ENCODE results near the gene WIF1. TPM values are rescaled to one million over a fixed set of nuclear protein-coding genes. Genes with fewer than 3 reads are reported as not detected.

The WIF1 gene
- total RNA-seq, 1 donor, result not detected

DNA sequence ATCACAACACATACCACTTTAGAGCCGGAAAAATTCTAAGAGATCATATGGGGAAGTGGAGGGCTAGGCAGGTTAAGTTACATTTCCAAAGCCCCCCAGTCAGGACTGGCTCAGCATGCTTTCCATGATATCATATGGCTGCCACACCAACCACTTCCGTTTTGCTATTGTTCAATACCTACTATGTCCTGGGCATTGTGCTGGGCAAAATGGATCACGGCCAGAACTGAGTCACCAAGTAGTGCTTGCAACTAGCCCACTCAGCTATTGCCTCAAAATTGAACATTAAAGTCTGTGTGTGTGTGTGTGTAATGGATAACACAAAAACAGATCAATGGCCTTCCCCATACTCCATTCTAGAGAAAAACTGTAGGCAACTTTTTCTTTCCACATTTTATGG lies 22.7 kb downstream of the WIF1 start:
- Histone ChIP-seq H3K4me1 (ENCODE audit: insufficient read depth, low read length) (no peaks in the 10 kb centered on the region), H3K4me3 (ENCODE audit: insufficient read depth, low read length) (no peak overlapping the region), H3K27me3 (ENCODE audit: insufficient read depth, low read length) (peaks cover 12% of the 10 kb centered on the region), H3K79me2 (ENCODE audit: insufficient read depth, low read length) (no peaks in the 10 kb centered on the region), H2AFZ (ENCODE audit: low read length) (no peak overlapping the region), H3K9me3 (ENCODE audit: low read depth, low read length) (no peaks in the 10 kb centered on the region), H3K36me3 (ENCODE audit: insufficient read depth, low read length) (no peaks in the 10 kb centered on the region), H3K27ac (ENCODE audit: low read depth, low read length) (no peak overlapping the region), H4K20me1 (ENCODE audit: insufficient read depth, low read length) (no peaks in the 10 kb centered on the region), H3K4me2 (ENCODE audit: insufficient read depth, low read length) (no peak overlapping the region)
- TF ChIP-seq, protein P1, sequence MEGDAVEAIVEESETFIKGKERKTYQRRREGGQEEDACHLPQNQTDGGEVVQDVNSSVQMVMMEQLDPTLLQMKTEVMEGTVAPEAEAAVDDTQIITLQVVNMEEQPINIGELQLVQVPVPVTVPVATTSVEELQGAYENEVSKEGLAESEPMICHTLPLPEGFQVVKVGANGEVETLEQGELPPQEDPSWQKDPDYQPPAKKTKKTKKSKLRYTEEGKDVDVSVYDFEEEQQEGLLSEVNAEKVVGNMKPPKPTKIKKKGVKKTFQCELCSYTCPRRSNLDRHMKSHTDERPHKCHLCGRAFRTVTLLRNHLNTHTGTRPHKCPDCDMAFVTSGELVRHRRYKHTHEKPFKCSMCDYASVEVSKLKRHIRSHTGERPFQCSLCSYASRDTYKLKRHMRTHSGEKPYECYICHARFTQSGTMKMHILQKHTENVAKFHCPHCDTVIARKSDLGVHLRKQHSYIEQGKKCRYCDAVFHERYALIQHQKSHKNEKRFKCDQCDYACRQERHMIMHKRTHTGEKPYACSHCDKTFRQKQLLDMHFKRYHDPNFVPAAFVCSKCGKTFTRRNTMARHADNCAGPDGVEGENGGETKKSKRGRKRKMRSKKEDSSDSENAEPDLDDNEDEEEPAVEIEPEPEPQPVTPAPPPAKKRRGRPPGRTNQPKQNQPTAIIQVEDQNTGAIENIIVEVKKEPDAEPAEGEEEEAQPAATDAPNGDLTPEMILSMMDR (IDR thresholded peaks at IDR 0.05; ENCODE audit: extremely low read depth, low read depth, low read length), result no peak
- DNase-seq (ENCODE audit: insufficient read length, low spot score, missing footprints), result no peak

DNA sequence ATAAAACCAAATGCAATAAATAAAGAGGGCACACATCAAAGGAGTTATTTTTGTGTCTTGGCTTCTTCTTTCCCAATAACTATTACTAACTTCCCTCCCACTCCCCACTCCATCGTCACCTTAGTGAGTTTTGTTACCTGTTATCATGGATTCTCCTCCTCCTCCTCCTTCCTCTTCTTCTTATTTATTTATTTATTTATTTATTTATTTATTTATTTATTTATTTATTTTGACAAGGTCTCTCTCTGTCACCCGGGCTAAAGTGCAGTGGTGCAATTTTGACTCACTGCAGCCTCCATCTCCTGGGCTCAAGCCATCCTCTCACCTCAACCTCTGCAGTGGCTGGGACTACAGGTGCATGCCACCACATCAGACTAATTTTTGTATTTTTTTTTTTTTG lies 26.4 kb downstream of the WIF1 start:
- no peaks in the 10 kb centered on the region for H3K9me3 ChIP-seq (ENCODE audit: low read depth, low read length)
- no peaks in the 10 kb centered on the region for H4K20me1 ChIP-seq (ENCODE audit: insufficient read depth, low read length)
- H3K79me2 ChIP-seq (ENCODE audit: insufficient read depth, low read length), result no peaks in the 10 kb centered on the region
- no peak overlapping the region for H3K4me3 ChIP-seq (ENCODE audit: insufficient read depth, low read length)
- no peak overlapping the region for H2AFZ ChIP-seq (ENCODE audit: low read length)
- no peak overlapping the region for H3K27ac ChIP-seq (ENCODE audit: low read depth, low read length)
- TF ChIP-seq, protein P1 (IDR thresholded peaks at IDR 0.05; ENCODE audit: extremely low read depth, low read depth, low read length), result no peak
- no peak for DNase-seq (ENCODE audit: insufficient read length, low spot score, missing footprints)
- peaks cover 18% of the 10 kb centered on the region for H3K27me3 ChIP-seq (ENCODE audit: insufficient read depth, low read length)
- no peaks in the 10 kb centered on the region for H3K4me1 ChIP-seq (ENCODE audit: insufficient read depth, low read length)
- H3K4me2 ChIP-seq (ENCODE audit: insufficient read depth, low read length), result no peak overlapping the region
- no peaks in the 10 kb centered on the region for H3K36me3 ChIP-seq (ENCODE audit: insufficient read depth, low read length)

DNA sequence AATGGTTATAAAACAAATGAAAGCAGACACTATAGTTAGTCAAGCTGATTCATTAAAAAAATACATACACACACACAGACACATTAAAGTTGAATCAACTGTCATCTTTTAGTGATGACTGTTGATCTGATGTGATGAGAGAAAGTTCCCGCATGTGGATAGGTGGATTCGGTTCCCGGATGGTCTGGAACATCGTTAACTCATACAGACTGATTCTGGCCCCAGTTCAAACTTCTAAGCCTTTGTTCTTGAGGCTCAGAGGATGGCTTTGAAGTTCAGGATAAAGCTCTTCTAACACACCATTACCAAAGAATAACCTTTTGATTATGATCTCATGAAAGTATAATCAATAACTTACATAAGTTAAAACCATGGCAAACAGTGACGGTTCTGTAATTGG lies 27.5 kb downstream of the WIF1 start:
- Histone ChIP-seq H3K27ac (ENCODE audit: low read depth, low read length) (no peak overlapping the region), H3K36me3 (ENCODE audit: insufficient read depth, low read length) (no peaks in the 10 kb centered on the region), H4K20me1 (ENCODE audit: insufficient read depth, low read length) (no peaks in the 10 kb centered on the region), H3K4me2 (ENCODE audit: insufficient read depth, low read length) (no peak overlapping the region), H3K9me3 (ENCODE audit: low read depth, low read length) (no peaks in the 10 kb centered on the region), H3K79me2 (ENCODE audit: insufficient read depth, low read length) (no peaks in the 10 kb centered on the region), H2AFZ (ENCODE audit: low read length) (no peak overlapping the region), H3K4me3 (ENCODE audit: insufficient read depth, low read length) (no peak overlapping the region), H3K27me3 (ENCODE audit: insufficient read depth, low read length) (peaks cover 13% of the 10 kb centered on the region), H3K4me1 (ENCODE audit: insufficient read depth, low read length) (no peaks in the 10 kb centered on the region)
- TF ChIP-seq, protein P1 (IDR thresholded peaks at IDR 0.05; ENCODE audit: extremely low read depth, low read depth, low read length), result no peak
- DNase-seq (ENCODE audit: insufficient read length, low spot score, missing footprints), result no peak

DNA sequence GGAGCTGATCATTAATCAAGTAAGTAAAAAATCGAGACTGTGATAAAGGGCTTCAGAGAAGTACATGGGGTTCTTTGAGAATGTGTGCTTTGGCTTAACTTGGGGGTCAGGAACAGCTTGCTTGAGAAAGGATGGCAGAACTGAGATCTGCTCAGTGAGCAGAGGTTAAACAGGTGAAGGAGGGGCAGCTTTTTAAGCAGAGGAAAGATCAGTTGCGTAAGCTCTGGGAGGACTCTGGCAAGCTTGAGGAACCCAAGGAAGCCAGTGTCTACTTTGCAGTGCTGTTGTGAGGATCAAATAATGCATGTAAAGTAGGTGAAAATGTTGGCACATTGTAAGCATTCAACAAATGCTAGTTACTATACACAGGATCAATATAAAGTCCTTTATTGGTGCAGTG lies 30.6 kb downstream of the WIF1 start:
- H3K4me3 ChIP-seq (ENCODE audit: insufficient read depth, low read length), result no peak overlapping the region
- no peak overlapping the region for H3K27ac ChIP-seq (ENCODE audit: low read depth, low read length)
- no peaks in the 10 kb centered on the region for H3K9me3 ChIP-seq (ENCODE audit: low read depth, low read length)
- H2AFZ ChIP-seq (ENCODE audit: low read length), result no peak overlapping the region
- DNase-seq (ENCODE audit: insufficient read length, low spot score, missing footprints), result no peak
- no peaks in the 10 kb centered on the region for H4K20me1 ChIP-seq (ENCODE audit: insufficient read depth, low read length)
- TF ChIP-seq, protein P1 (IDR thresholded peaks at IDR 0.05; ENCODE audit: extremely low read depth, low read depth, low read length), result no peak
- H3K4me2 ChIP-seq (ENCODE audit: insufficient read depth, low read length), result no peak overlapping the region
- H3K4me1 ChIP-seq (ENCODE audit: insufficient read depth, low read length), result no peaks in the 10 kb centered on the region
- H3K27me3 ChIP-seq (ENCODE audit: insufficient read depth, low read length), result peaks cover 24% of the 10 kb centered on the region
- H3K36me3 ChIP-seq (ENCODE audit: insufficient read depth, low read length), result no peaks in the 10 kb centered on the region
- H3K79me2 ChIP-seq (ENCODE audit: insufficient read depth, low read length), result no peaks in the 10 kb centered on the region
